NCI-H2196 (cell line): ENCODE measurements around the gene VSTM2B.
"Not testable (repeated sequence)": the region's sequence is repeated elsewhere in the genome, so short reads cannot be mapped to it uniquely, and the experiment has no call there.

Source experiments
- DNase-seq: peaks from one replicate; lab custom pipeline; 2025; ENCODE audit not compliant: unreplicated experiment; lab: John Stamatoyannopoulos, UW

VSTM2B gene

GRCh38 chr19:29544656-29545360 is 19.0 kb downstream of the VSTM2B start:
- no peak for DNase-seq

GRCh38 chr19:29545447-29545846 is 19.7 kb downstream of the VSTM2B start:
- not testable (repeated sequence) for DNase-seq

GRCh38 chr19:29545866-29546582 is 20.2 kb downstream of the VSTM2B start:
- no peak for DNase-seq

- DNase-seq: no peak
These were observed 20.9 kb downstream of the VSTM2B start for GRCh38 chr19:29546583-29547190.

- DNase-seq: no peak
These were observed 21.7 kb downstream of the VSTM2B start for GRCh38 chr19:29547361-29547960.

GRCh38 chr19:29547981-29548380 is 22.2 kb downstream of the VSTM2B start:
- DNase-seq: no peak

DNA sequence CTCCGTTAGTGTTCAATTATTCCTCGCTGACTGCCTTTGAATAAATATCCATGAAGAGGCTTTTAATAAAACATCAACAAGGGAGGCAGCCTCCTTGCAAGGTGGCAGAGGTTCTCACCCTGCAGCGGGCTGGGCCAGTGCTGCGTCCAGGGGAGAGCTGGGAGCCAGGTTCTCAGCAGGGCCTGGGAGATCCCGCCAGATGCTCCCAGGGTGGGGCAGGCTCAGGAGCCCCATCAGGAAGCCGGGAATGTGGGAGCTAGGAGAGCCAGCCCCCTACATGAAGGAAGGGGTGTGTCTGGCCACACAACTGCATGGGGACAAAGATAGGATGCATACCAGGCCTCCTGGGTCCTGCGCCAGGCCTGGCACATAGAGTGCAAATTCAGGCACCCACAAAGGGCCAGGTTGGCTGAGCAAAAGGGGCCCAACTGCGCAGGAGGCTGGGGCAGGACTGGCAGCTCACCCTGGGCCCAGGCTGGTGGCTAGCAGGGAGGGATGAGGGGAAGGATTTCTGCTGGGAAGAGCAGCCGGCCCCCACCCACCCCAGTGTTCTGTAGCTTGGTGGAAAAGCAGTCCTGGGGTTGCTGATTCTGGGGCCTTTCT is 22.8 kb downstream of the VSTM2B start:
- no peak for DNase-seq

GRCh38 chr19:29549105-29550070 is 23.6 kb downstream of the VSTM2B start:
- no peak for DNase-seq

GRCh38 chr19:29550896-29551295 is 25.1 kb downstream of the VSTM2B start:
- DNase-seq: no peak

DNA sequence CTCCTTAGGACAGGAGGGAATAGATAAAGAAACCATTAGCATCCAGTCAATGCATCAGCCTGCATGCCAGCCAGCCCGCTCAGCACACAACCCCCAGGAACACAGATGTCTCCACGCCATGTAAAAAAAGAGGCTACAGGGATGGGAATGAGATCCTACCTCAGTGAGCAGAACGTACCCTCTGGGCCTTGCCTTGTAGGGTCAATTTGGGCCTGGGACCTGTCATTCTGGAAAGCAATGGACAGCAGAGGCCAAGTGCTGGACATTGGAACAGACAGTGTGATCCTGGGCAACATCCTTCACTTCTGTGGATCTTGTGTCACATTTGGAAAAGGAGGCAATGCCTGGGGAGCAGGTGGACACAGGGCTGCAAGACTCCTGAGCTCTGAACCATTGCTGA is 26.0 kb downstream of the VSTM2B start:
- DNase-seq: no peak

GRCh38 chr19:29552454-29553280 is 26.9 kb downstream of the VSTM2B start:
- DNase-seq: no peak

DNA sequence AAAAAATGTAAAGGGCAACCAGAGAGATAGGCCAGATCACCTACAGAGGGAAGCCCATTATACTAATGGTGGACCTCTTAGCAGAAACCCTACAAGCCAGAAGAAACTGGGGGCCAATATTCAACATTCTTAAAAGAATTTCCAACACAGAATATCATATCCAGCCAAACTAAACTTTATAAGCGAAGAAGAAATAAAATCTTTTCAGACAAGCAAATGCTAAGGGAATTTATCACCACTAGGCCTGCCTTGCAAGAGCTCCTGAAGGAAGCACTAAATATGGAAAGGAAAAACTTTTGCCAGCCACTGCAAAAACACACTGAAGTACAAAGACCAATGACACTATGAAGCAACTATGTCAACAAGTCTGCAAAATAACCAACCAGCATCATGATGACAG is 28.4 kb downstream of the VSTM2B start:
- DNase-seq: no peak

DNA sequence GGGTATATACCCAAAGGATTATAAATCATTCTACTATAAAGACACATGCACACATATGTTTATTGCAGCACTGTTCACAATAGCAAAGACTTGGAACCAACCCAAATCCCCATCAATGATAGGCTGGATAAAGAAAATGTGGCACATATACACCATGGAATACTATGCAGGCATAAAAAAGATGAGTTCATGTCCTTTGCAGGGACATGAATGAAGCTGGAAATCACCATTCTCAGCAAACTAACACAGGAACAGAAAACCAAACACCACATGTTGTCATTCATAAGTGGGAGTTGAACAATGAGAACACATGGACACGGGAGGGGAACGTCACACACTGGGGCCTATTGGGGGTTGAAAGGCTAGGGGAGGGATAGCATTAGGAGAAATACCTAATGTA is 33.3 kb downstream of the VSTM2B start:
- DNase-seq: not testable (repeated sequence)

- no peak for DNase-seq
These were observed 33.9 kb downstream of the VSTM2B start for GRCh38 chr19:29559743-29560142.

GRCh38 chr19:29560313-29561075 is 34.7 kb downstream of the VSTM2B start:
- no peak for DNase-seq

- no peak for DNase-seq
These were observed 35.8 kb downstream of the VSTM2B start for GRCh38 chr19:29561601-29562000.

DNA sequence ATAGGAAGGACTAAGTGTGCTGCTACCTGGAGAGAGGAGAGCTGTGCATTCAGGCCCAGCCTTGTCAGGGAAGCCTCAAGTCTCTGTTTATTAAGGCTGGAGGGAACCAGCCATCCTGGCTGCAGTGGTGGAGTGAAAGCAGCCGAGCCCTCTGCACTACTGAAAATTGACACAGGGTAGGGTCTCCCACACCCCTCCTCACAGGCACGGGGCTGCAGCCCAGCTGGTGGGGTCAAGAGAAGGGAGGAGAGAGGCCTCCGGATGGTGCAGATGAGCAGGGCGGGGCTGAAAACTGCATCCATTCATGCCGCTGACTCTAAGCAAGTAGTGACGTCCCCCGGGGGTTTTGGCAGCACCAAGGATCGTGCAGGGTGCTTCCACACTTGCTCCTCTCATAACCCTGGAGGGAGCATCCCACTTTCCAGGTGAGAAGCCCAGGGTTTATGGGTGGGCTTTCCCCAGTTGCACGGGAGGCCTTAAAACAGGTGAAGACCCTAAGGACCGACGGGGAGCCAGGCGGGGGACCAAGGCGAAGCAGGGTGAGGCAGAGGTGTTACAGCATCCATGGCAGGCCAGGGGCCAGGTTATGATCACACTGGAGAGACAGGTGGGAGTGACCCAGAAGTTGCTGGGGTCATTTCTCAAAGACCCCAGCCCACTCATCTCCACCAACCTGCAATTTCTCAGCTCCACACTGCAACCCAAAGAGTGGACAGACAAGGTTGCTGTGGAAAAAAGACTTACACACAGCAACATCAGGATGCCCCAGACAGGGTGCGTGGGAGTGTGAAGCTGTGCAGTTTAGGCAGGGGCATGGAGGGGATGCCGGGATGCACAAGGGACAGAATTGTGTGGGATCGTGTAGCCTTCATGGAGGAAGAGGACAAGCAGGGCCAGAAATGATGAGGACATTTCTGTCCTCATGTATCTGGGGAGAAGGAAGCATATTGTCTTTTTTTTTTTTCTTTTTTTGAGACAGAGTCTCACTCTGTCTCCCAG is 36.8 kb downstream of the VSTM2B start:
- no peak for DNase-seq
